Ureter (tissue), 1 donor: ENCODE measurements around the gene FAM83D. TPM values are rescaled to one million over a fixed set of nuclear protein-coding genes. Genes with fewer than 3 reads are reported as not detected.
A peak's percentile ranks its signal among the peaks of the same experiment; 100 is the strongest.

ENCODE experiments used
- DNase-seq: peaks from one replicate; pipeline ENCODE4 v3.0.0-alpha.2; 2020; ENCODE audit warnings: low spot score
- total RNA-seq: library from RNA; stranded (reverse); gene quantifications from one replicate; pipeline ENCODE4 v1.2.4, GENCODE V29; 2023
- donor health status: DM: yes; HTN: yes; CAD: no.

FAM83D gene
- total RNA-seq, 1 donor from 2014 or later = 1.5 TPM

DNA sequence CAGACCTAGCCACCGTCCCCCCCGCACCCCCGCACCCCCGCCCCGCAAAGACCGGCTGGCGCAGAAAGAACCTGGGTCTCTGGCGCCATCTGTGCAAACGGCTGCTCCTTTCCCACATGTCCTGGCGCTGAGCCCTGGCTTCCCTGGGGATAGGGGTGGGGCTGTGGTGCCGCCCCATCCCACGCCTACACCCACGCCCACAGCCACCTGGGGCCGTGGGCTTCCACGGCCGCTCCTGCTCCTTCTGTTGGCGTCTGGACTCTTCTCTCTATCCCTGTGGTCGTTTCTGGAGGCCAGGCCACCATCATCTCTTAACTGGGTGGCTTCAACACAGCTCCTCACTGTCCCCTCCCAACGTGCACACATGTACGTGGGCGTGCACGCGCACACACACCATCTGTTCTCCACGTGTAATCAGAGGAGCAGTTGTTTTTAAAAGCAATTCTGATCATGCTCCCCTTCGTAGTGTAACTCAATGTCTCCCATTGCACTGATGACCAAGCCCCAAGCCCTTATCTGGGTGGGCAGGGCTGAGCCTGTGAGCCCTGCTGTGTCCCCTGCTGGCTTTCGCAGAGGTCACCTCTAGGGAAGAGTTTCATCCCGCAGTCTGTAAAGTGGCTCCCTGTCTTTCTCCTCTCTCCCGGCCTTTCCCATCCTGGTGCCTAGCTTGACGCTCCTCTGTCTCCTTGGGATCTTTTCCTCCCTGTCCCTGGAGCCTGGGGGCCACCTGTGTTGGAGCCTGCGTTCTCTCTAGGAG is 31.9 kb upstream of the FAM83D start:
- no peak for DNase-seq

DNA sequence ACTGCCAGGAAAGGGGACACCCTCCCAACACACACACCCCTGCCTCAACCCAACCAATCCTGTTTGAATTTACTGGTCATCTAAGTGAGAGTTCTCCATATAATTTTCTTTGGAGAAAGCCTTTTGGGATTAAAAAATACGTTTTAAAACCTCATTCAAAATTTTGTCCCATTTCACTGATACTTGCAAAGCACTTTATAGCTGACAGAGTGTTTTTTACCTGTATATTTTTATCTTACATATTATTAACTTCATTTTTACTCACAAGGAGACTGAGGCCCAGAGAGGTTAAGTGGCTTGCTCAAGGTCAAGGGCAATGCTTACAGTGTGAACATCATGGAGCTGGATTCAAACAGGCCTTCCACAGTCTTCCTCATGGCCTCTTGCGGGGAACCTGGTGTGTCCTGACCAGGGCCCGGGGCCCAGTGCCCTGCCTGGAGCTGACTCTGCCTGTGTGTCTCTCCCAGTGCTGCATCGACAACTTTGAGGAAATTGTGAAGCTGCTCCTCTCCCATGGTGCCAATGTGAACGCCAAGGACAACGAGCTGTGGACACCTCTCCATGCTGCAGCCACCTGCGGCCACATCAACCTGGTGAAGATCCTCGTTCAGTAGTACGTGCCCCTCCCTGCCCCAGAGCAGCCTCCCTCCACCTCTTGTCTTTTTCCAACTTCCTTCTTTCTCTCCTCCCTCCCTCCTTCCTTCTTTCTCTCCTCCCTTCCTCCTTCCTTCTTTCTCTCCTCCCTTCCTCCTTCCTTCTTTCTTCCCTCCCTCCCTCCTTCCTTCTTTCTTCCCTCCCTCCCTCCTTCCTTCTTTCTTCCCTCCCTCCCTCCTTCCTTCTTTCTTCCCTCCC is 30.9 kb upstream of the FAM83D start:
- DNase-seq = no peak

DNA sequence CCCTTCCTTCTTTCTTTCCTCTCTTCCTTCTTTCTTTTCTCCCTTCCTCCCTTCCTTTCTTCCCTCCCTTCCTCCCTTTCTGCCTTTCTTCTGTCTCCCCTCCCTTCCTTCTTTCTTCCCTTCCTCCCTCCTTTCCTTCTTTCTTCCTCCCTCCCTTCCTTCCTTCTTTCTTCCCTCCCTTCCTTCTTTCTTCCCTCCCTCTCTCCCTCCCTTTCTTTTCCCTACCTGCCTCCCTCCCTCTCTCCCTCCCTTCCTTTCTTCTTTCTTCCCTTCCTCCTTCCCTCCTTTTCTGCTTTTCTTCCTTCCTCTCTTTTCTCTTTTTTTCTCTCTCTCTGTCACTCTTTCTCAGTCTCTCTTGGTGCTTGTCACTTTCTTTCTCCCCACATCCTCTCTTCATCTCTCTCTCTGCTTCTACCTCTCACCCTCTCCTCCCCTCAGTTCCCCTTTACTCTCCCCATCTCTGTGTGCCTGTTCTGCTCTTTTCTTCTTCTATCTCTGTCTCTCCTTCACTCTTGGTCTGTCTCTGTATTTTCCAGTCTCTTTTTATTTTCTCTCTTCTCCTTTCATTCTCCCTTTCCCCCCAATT is 30.1 kb upstream of the FAM83D start:
- no peak for DNase-seq

DNA sequence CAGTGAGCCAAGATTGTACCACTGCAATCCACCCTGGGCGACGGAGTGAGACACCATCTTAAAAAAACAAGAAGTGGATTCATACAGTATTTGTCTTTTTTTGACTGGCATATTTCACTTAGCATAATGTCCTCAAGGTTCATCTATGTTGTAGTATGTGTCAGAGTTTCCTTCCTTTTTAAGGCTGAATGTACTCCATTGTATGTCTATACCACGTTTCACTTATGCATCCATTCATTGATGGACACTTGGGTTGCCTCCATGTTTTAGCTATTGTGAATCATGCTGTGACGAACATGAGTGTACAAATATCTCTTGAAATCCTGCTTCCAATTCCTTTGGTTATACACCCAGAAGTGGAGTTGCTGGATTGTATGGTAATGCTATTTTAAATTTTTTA is 28.9 kb upstream of the FAM83D start:
- no peak for DNase-seq

DNA sequence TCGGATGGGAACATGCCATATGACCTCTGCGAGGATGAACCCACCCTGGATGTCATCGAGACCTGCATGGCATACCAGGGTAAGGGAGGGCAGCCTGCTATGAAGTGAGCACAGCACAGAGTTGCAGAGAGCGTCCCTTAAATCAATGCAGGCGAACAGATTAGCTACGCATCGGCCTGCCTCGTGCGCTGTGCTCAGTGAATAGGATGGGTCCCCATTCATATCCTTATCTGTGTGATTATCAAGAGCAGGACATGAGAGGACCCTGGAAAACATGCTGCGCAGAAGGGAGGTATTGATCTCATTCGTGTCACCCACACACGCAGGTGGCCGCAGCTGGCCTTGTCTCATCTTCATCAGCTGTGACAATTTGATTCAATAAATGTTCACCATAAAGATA is 25.6 kb upstream of the FAM83D start:
- DNase-seq = no peak

DNA sequence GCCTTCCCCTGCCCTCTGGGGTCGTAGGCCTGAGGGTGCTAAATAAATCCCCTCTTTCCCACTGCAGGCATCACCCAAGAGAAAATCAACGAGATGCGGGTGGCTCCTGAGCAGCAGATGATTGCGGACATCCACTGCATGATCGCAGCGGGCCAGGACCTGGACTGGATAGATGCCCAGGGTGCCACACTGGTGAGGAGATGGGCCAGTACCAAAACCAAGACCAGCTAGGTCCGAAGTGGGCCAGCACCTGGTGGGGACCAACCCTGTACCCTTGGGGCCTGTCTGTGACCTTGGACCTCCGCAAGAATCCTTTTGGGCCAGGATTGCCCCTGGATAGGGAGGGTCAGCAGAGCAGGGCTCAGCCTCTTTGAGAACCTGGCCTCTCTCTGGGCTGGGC is 23.6 kb upstream of the FAM83D start:
- no peak for DNase-seq

DNA sequence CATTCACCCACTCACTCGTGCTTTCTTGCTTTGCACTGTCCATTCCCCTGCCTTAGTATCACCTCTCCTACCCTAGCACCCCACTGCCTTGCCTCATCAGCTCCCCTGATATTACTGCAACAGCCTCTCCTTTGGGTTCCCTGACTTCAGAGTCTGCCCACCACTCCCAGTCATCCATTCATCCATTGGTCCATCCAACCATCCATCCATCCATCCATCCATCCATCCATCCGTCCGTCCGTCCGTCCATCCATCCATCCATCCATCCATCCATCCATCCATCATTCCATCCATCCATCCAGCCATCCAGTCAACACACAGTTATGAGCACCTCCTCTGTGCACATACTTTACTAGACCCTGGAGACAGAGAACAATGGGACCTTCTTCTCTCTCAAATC is 22.9 kb upstream of the FAM83D start:
- no peak for DNase-seq

DNA sequence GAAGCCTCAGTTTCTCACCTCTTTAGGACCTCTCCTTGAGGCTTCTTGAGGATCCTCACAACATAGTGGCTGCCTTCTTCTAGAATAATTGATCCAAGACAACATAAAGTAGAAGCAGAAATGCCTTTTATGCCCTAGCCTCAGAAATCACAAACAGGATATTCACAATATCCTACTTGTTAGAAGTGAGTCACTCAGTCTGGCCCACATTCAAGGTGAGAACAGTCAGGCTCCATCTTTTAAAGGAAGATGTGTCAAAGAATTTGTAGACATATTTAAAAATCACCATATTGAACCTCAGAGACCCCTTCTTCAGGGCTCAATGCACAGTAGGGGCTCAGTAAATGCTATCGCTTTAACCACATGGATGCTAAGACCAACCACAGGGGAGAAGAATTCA is 20.8 kb upstream of the FAM83D start:
- no peak for DNase-seq

DNA sequence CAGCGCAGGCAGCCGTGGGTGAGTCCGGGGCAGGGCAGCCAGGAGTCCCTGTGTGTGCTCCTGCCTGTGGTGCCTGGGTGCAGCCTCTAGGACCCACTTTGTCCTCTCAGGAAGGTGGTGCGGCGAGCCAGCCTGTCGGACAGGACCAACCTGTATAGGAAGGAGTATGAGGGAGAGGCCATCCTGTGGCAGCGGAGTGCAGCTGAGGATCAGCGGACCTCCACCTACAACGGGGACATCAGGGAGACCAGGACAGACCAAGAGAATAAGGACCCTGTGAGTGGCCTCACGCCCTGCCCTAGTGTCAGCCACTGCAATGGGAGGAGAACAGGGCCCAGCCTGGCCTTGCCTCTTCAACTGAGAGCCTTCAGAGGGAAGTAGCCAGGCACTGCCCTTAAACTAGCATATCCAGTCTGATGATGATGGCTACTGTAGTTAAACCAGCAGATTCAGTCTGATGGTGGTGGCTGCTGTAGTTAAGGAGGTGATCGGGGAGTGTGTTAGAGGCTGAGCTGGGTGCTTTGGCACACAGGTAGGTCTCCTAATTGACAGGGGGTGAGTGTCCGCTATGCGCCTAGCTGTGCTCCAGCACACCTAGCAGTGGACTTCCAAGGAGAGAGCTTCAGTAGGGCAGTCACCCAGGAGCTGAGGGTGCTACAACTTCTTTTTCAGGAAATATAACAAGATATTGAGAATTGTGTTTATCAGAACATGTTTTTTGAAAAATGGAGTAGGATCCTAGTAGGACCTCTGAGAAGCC is 18.1 kb upstream of the FAM83D start:
- peak; percentile 54 for DNase-seq

DNA sequence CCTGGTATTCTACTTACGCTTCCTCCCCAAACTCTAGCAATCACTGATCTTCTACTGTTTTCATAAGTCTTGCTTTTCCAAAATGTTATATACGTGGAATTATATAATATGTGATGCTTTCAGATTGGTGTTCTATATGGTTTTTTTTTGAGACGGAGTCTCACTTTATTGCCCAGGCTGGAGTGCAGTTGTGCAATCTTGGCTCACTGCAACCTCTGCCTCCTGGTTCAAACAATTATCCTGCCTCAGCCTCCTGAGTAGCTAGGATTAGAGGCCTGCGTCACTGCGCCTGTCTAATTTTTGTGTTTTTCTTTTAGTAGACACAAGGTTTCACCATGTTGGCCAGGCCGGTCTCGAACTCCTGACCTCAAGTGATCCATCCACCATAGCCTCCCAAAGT is 10.9 kb upstream of the FAM83D start:
- no peak for DNase-seq

DNA sequence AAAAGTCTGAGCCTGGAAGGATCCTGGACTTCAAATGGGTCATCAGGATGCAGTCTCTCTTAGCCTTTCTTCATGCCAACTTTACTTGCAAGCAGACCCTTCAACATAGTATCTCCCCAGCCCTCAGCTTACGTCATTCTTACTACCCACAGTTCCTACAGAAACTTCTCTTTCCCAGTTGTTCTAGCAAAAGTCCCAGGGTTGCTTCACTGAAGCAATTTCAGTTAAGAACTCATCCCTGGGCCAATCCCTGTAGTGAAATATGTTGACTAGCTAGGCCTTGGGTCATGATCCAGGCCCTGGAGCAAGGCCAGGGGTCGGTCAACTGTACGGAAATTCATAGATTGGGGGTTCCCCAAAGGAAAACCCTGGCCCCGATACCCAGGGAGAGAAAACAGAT is 8.6 kb upstream of the FAM83D start:
- no peak for DNase-seq

DNA sequence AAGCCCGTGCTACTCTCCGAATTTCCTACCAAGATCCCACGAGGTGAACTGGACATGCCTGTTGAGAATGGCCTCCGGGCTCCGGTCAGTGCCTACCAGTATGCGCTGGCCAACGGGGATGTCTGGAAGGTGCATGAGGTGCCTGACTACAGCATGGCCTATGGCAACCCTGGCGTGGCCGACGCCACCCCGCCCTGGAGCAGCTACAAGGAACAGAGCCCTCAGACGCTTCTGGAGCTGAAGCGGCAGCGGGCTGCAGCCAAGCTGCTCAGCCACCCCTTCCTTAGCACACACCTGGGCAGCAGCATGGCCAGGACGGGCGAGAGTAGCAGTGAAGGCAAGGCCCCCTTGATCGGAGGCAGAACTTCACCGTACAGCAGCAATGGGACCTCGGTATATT is 8.0 kb upstream of the FAM83D start:
- no peak for DNase-seq

DNA sequence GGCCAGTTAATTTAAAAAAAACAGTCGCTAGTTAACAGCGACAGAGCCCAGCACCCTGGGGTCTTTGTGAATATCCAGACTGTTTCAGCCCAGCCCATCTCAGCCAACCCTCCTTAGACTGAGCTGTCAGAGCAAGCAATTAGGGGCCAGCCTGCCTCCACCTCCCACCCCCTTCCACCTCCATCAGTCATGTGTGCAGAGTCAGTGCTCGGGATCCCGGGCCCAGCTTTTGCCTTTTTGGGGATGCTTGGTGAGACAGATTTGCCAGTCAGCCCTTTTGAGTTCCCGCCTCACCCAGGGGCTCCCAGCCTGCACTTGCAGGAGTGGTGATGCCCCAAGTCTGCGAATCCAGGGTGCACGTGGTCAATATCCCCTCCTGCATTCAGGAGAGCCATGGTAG is 6.5 kb upstream of the FAM83D start:
- no peak for DNase-seq

DNA sequence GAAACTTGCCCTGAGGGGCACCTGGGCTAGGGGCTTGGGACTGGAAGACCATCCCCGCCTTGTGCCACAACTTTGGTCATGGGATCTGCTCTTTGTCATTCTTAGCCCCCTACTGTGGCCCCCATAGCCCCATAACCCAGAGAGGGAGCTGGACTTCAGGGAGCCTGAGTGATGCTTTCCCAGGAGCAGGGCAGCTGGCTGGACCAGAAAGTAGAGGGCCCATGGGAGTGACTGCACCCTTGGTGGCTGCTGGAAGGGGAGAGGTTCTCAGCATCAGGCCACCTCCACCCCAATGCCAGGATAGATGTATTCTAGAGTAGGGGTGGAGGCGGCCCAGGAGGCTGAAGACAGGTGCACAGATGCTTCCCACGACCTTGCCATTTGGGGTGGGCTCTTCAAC is 5.8 kb upstream of the FAM83D start:
- DNase-seq = no peak

DNA sequence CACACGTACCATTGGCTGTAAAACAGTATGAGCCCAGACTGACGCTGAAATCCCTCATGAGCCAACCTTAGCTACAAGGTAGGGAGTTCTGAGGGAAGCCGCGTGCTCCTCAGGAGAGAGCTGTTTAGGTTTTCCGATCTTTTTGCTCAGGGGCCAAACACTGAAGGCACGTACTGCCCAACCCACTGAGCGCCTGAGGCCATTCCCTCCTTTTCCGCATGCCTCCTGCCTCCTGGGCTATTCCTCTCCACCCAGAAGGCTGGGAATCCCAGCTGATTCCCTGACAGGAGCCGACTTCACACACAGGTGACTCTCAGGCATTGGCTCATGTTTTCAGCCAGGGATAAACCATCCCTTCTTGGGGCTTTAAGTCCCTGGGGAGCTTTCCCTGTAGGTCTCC is 5.4 kb upstream of the FAM83D start:
- DNase-seq = no peak

DNA sequence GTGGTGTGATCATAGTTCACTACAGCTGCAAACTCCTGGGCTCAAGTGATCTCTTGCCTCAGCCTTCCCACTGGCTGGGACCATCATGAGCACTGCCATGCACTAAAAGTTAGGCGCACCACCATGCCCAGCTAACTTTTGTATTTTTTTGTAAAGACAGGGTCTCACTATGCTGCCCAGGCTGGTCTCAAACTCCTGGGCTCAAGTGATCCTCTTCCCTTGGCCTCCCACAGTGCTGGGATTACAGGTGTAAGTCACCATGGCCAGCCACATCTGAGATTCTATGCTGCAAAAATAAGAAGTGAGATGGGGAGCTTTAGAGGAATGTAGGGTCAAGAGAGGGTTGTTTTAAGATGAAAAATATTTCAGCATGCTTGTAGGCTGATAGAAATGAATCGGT is 1.5 kb upstream of the FAM83D start:
- no peak for DNase-seq

DNA sequence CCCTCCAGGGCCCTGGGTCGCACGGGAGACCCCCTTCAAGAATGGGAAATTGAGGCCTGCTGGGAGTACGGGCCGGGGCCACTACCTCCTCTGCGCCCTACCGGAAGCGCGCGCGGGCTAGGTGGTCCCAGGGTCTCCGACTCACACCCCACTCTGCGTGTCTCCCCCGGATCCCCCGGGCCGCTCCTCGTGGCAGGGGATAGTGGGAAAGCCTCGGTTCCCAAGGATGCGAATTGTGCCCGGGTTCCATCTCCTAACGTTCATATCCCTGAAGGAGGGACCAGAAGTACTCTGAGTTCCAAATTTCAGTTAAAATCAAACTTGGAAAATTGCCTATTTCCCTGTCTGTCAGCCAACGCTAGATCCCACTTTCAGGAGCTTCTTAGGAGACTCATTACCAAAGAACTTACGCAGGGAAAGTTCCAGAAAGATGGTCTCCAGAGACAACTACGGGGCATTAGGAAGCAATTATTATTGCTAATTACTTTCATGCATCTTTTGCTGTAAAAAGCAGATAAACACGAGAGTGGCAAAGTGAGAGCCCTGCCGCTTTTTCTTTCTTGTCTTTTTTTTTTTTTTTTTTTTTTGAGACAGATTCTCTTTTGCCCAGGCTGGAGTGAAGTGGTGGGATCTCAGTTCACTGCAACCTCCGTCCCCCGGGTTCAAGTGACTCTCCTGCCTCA is 858 bp downstream of the FAM83D start:
- DNase-seq = no peak

DNA sequence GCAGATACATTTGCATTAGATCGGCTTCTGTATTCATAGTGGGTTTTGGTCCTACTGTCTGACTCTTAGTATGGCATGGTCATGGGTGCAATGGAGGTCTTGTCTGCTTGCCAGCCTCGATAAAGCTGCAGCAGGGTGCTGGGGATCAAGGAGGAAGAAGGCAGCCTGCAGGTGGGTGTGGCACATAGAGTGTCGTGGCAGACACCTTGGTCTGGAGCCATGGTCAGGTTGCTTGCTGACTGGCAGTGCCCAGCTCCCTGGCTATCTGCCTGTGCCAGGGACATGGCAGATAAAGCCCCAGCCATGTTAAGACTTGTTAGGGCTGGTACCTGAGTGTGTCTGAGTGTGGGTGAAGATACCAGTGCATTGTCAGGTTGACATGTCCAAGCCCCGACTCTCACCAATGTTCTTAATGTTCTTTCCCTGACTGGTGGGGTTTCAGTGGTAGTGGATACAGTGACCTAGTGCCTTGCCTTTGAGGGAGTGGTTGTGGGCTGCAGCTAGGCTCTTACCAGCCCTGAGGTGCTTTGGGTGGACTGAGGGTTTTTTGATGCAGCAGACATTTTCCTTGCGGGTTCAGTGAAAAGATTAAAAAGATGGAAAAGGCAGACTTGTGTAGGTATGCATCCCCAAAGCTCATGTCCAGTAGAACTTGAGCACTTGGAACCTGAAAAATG is 1.8 kb downstream of the FAM83D start:
- DNase-seq = no peak

DNA sequence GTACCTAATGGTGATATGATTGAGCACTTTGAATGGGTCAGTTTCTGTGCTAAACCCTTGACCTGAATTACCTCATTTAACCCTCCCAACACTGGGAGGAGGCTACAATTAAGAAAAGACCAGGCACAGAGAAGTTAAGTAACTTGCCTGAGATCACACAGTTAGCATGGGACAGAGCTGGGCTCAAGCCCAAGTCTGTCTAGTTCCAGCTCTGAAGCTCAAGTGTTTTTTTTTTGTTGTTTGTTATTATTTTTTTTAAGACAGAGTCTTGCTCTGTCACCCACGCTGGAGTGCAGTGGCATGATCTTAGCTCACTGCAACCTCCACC is 4.0 kb downstream of the FAM83D start:
- no peak for DNase-seq

DNA sequence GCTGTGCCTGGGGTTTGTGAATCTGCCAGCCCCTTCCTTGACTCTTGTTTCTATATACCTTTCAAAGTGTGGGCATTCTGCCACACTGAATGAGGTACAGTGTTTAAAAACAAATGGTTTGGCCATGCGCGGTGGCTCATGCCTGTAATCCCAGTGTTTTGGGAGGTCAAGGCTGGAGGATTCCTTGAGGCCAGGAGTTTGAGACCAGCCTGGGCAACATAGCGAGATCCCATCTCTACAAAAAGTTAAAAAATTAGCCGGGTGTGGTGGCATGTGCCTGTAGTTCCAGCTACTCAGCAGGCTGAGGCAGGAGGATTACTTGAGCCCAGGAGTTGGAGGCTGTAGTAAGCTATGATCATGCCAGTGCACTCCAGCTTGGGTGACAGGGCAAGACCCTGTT is 5.8 kb downstream of the FAM83D start:
- DNase-seq = no peak

DNA sequence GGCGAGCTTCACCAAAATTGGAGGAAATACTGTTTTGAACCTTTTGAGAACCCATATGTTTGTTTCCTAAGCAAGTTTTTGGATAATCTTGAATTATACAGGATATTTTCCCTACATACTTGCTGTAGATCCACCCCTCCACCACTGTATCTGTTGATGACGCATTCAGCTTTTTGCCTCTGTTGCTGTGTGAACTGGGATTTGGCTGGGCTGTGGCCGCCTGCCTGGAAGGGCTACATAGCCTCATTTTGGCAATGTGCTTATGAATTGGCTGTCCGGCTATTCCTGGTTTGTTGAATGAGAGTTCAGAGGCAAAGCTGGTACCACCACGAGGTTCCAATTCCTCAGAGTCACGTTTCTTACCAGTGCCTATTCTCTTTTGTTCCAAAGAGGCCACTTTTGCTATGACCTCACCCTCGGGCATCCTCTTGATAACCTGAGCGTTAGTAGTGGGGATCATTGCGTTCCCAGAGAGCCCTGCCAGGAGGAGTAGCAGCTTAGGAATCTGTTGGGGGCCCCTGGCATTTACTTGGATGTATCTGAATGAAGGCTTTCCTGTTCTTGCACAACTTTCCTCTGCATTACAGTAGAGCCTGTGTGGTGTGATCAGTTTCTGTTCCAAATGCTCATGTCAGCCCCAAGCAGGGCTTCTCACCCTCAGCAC is 6.4 kb downstream of the FAM83D start:
- no peak for DNase-seq
